ENCODE measurements around the gene AK2. TPM values are rescaled to one million over a fixed set of nuclear protein-coding genes. Genes with fewer than 3 reads are reported as not detected.

The AK2 gene
- total and polyA plus RNA-seq, 12 donors: 55.3 to 245 (median 144) TPM

DNA sequence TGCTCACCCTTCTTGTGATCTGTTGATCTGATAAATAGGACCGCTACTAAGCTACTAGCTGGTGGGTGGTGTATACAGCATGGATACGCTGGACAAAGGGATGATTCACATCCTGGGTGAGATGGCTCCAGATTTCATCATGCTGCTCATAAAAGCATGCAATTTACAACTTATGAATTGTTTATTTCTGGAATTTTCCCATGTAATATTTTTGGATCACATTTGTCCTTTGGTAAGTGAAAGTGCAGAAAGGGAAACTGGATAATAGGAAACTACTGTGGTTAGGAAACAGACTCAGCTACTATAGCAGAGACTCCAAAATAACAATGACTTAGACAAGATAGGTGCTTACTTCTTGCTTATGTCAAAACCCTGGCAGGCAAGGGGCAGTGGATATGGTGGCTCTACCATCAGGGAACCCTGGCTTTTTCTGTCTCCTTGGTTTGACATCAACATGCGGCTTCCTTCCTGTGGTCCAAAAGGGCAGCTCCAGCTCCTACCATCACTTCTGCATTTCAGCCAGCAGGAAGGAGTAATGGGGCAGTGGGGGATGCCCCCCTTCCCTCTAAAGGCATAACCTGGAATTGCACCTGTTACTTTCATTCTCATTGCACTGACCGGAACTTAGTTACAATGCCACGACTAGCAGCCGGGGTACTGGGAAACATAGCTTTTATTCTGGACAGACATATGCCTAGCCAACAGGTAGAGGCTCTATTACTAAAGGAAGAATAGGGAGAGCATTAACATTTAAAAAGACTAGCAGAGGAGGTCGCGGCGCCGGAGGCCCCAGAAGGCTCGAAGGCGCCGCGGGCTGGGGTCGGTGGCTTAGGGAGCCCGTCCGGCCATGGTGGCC is 13.8 kb upstream of the AK2 start:
- H3K9me3 ChIP-seq (replicated peaks in 1 of 3): no peaks in the 10 kb centered on the region
- intact Hi-C loops (cut with DNase I): no loop called here
- TF ChIP-seq, protein P1, sequence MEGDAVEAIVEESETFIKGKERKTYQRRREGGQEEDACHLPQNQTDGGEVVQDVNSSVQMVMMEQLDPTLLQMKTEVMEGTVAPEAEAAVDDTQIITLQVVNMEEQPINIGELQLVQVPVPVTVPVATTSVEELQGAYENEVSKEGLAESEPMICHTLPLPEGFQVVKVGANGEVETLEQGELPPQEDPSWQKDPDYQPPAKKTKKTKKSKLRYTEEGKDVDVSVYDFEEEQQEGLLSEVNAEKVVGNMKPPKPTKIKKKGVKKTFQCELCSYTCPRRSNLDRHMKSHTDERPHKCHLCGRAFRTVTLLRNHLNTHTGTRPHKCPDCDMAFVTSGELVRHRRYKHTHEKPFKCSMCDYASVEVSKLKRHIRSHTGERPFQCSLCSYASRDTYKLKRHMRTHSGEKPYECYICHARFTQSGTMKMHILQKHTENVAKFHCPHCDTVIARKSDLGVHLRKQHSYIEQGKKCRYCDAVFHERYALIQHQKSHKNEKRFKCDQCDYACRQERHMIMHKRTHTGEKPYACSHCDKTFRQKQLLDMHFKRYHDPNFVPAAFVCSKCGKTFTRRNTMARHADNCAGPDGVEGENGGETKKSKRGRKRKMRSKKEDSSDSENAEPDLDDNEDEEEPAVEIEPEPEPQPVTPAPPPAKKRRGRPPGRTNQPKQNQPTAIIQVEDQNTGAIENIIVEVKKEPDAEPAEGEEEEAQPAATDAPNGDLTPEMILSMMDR (IDR thresholded peaks at IDR 0.05): no peak
- no peak for TF ChIP-seq POLR2A (IDR thresholded peaks at IDR 0.05)
- H3K4me3 ChIP-seq: no peak overlapping the region
- peak overlapping the region in 1 of 5 donors; percentile 45 for H3K27ac ChIP-seq
- no peaks in the 10 kb centered on the region for H3K36me3 ChIP-seq (replicated peaks in 1 of 2)
- H3K4me1 ChIP-seq (replicated peaks in 1 of 2): peaks cover 0 to 15% of the 10 kb centered on the region in 2 donors
- peak in 4 of 7 donors; percentile 23 to 47 (median 26) for DNase-seq
- 65 to 85% (median 75%) methylated on average over 11 to 15 of the region's 17 CpGs for WGBS, 4 donors
- no peaks in the 10 kb centered on the region for H3K27me3 ChIP-seq

DNA sequence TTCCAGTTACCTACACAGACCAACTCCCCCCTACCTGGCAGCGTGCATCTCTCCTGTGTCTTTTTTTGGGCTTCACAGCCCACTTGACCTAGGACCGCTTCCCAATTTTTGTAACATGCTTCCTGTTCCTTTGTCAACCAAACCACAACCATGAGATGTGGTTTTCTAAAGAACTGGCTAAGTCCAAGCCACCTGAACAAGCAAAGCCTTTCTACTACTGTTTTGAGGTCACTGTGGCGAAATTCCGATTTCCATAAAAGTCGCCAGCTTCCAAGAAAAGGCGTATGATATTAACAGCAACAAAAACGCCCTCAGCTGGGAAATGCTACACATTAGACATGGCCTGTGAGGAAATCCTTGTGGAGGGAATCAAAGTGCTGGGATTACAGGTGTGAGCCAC is 12.7 kb upstream of the AK2 start:
- H3K27ac ChIP-seq: no peak overlapping the region
- no peaks in the 10 kb centered on the region for H3K36me3 ChIP-seq (replicated peaks in 1 of 2)
- H3K9me3 ChIP-seq (replicated peaks in 1 of 3): no peaks in the 10 kb centered on the region
- intact Hi-C loops (cut with DNase I): loop anchor here in 1 of 2 donors (10.0 kb wide), 1 partner anchor 115 kb away; no protein-coding TSS in a partner anchor
- no peaks in the 10 kb centered on the region for H3K27me3 ChIP-seq
- no peak overlapping the region for H3K4me3 ChIP-seq
- peak in 1 of 7 donors; percentile 14 for DNase-seq
- TF ChIP-seq, protein P1 (IDR thresholded peaks at IDR 0.05): no peak
- TF ChIP-seq POLR2A (IDR thresholded peaks at IDR 0.05): no peak
- 64 to 83% (median 67%) methylated on average over 7 of the region's 7 CpGs for WGBS, 4 donors
- peaks cover 0 to 10% of the 10 kb centered on the region in 2 donors for H3K4me1 ChIP-seq (replicated peaks in 1 of 2)

DNA sequence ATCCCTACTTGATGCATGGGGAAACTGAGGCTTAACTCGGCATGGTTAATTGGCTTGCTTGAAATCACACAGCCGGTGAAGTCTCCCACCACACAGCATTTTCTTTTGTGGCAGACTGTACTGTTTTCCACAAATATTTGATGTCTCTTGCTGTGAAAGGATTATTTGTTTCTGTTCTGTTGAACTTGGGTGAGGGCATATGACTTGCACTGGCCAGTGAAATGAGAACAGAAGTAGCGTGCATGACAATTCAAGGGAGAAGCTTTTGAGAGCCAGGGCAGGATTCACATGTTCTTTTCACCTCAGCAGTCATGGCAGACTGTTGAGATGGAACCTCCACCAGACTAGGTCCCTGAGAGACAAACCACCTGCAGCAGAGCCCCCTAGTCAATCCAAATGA is 11.7 kb upstream of the AK2 start:
- TF ChIP-seq, protein P1 (IDR thresholded peaks at IDR 0.05): no peak
- no peak for TF ChIP-seq POLR2A (IDR thresholded peaks at IDR 0.05)
- no peaks in the 10 kb centered on the region for H3K36me3 ChIP-seq (replicated peaks in 1 of 2)
- no peaks in the 10 kb centered on the region for H3K9me3 ChIP-seq (replicated peaks in 1 of 3)
- H3K27ac ChIP-seq: no peak overlapping the region
- H3K27me3 ChIP-seq: no peaks in the 10 kb centered on the region
- intact Hi-C loops (cut with DNase I): loop anchor here in 1 of 2 donors (10.0 kb wide), 1 partner anchor 114 kb away; no protein-coding TSS in a partner anchor
- 65 to 95% (median 76%) methylated on average over 2 to 3 of the region's 3 CpGs for WGBS, 4 donors
- no peak overlapping the region for H3K4me3 ChIP-seq
- H3K4me1 ChIP-seq (replicated peaks in 1 of 2): peaks cover 0 to 10% of the 10 kb centered on the region in 2 donors
- no peak for DNase-seq

DNA sequence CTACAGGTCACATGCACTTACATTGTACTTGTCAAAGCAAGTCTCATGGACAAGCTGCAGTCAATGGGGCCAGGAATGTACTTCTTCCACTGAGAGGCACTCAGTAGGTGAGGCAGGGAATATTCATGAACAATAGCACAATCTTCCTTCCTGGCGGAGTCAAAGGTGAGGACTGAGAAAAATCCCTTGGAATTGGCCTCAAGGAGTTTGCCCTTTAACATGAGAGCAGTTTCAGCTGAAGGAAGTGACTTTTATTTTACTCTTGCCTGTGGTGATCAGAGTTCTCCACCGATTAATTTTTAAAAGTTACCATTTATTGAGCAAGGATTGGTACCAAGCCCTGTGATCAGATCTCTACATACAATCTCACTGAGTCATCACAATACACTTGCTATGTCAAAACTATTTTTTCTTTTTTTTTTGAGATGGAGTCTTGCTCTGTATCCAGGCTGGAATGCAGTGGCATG is 11.2 kb upstream of the AK2 start:
- intact Hi-C loops (cut with DNase I): loop anchor here in 1 of 2 donors (10.0 kb wide), 1 partner anchor 113 kb away; no protein-coding TSS in a partner anchor
- Histone ChIP-seq H3K4me3 (no peak overlapping the region), H3K9me3 (replicated peaks in 1 of 3) (no peaks in the 10 kb centered on the region), H3K4me1 (replicated peaks in 1 of 2) (peaks cover 0 to 10% of the 10 kb centered on the region in 2 donors), H3K27me3 (no peaks in the 10 kb centered on the region), H3K27ac (no peak overlapping the region), H3K36me3 (replicated peaks in 1 of 2) (no peaks in the 10 kb centered on the region)
- no peak for DNase-seq
- no peak for TF ChIP-seq POLR2A (IDR thresholded peaks at IDR 0.05)
- 87 to 96% (median 91%) methylated on average over 2 of the region's 2 CpGs for WGBS, 4 donors

Data from adrenal gland (tissue), 12 donors.